Dendritic cell treated with granulocyte-macrophage colony-stimulating factor and Interleukin-4, amounts not matched to agents 40 ng/mL and 50 ng/mL, for 4 days (primary cell): ENCODE results near the gene AKAP13.
A peak's percentile ranks its signal among the peaks of the same experiment; 100 is the strongest.

ENCODE experiments used
- H3K27ac Mint-ChIP-seq: one replicate; pipeline ENCODE4 v1.8.0; 2022; ENCODE audit warnings: mild to moderate bottlenecking, mixed read lengths
- H3K27me3 Mint-ChIP-seq: one replicate; pipeline ENCODE4 v1.8.0; 2022; ENCODE audit warnings: mild to moderate bottlenecking, mixed read lengths
- H3K36me3 Mint-ChIP-seq: one replicate; pipeline ENCODE4 v1.8.0; 2022; ENCODE audit warnings: low read depth, mixed read lengths
- H3K4me1 Mint-ChIP-seq: one replicate; pipeline ENCODE4 v1.8.0; 2022; ENCODE audit warnings: low read depth, mixed read lengths
- H3K4me3 Mint-ChIP-seq: one replicate; pipeline ENCODE4 v1.8.0; 2022; ENCODE audit warnings: mild to moderate bottlenecking, moderate library complexity, mixed read lengths
- H3K9me3 Mint-ChIP-seq: one replicate; pipeline ENCODE4 v1.8.0; 2022; ENCODE audit warnings: mixed read lengths
- intact Hi-C: fragments of 100-400 bp; cut with micrococcal nuclease; formaldehyde crosslinking; loops from one replicate; pipeline ENCODE4 v1.15.0; 2022

Gene AKAP13

DNA sequence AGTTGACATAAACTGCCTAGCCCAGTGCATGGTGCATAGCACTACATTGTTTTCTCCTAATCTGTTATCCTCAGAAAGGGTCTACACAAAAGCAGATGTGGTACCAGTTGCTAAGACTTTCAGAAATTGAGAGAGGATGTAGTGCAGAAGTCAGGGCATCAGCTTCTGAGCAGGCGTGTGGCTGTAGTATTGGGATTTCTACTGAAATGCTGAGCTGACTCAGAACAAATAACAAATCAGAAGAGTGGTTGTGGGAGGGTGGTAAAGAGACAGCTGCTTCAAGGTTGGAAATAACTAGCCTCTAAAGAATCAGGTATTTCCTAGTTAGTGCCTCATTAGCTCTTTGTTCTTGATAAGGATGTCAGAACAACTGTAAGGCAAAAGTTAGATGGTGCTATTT is 161.3 kb downstream of the AKAP13 start:
- Mint-ChIP-seq H3K27ac (peak overlapping the region; percentile 86), H3K4me3 (no peak overlapping the region), H3K27me3 (no peaks in the 10 kb centered on the region), H3K4me1 (peaks cover 75% of the 10 kb centered on the region), H3K9me3 (no peaks in the 10 kb centered on the region), H3K36me3 (no peaks in the 10 kb centered on the region)
- intact Hi-C loops: loop anchor here (2.0 kb wide), 1 partner anchor 13 kb away; no protein-coding TSS in a partner anchor

DNA sequence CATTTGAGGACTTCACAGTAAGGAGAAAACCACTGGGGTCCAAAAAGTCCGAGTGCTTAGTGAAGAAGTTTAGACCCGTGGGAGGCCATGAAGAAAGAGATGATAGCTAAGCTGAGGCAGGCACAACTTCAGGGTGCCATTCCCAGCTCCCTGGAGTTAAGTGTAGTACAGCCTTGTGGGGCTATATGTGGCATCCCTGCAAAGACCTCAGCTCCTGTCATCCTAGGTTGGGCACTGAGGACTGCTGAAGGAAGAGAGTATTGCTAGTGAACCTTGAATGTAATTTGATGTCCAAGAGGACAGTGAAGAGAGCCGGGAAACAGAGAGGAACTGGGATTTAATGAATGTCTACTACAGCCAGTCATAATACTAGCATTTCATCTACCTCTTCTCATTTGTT is 162.1 kb downstream of the AKAP13 start:
- no peaks in the 10 kb centered on the region for H3K9me3 Mint-ChIP-seq
- H3K36me3 Mint-ChIP-seq: no peaks in the 10 kb centered on the region
- intact Hi-C loops: no loop called here
- peaks cover 78% of the 10 kb centered on the region for H3K4me1 Mint-ChIP-seq
- peak overlapping the region; percentile 86 for H3K27ac Mint-ChIP-seq
- no peaks in the 10 kb centered on the region for H3K27me3 Mint-ChIP-seq
- H3K4me3 Mint-ChIP-seq: no peak overlapping the region

DNA sequence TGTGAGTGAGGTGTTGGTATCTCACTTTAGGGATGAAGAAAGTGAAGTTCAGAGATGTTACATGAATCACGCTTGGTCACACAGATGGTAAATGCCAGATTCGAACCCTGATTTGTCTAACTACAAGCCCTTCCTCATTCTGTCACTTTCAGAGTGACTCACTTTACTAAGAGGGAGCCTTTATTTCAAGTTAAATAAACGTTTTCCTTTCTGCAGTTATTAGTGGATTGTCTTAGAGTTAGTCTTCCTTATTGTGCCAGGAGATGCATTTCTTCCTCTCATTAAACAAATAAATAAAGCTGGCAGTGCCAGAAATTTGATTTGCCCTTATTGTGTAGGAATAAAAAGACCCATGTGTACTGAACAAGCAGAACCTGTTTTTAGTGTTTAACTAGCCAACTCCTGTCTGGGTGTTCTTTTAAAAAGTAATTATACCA is 162.5 kb downstream of the AKAP13 start:
- Mint-ChIP-seq H3K4me3 (no peak overlapping the region), H3K27ac (peak overlapping the region; percentile 86), H3K36me3 (no peaks in the 10 kb centered on the region), H3K4me1 (peaks cover 82% of the 10 kb centered on the region), H3K9me3 (no peaks in the 10 kb centered on the region), H3K27me3 (no peaks in the 10 kb centered on the region)
- intact Hi-C loops: no loop called here

DNA sequence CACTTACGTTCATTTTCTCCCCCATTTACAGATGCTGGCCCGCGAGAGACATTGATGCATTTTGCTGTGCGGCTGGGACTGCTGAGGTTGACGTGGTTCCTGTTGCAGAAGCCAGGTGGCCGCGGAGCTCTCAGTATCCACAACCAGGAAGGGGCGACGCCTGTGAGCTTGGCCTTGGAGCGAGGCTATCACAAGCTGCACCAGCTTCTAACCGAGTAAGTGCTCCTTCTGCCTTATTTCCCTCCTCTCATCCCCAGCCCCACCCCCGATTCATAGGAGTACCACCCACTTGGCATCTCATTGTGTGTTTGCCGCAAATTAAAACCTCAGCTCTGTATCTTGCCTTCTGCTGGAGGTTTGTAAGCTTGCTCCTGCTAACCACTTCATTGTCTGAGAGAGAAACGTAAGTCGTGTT is 163.3 kb downstream of the AKAP13 start:
- Mint-ChIP-seq H3K27me3 (no peaks in the 10 kb centered on the region), H3K9me3 (no peaks in the 10 kb centered on the region), H3K27ac (peak overlapping the region; percentile 86), H3K4me1 (peaks cover 86% of the 10 kb centered on the region), H3K36me3 (no peaks in the 10 kb centered on the region), H3K4me3 (peak overlapping the region; percentile 52)
- intact Hi-C loops: loop anchor here (2.0 kb wide), 1 partner anchor 37 kb away; no protein-coding TSS in a partner anchor

GRCh38 chr15:85545185-85545584 is 164.8 kb downstream of the AKAP13 start:
- Mint-ChIP-seq H3K36me3 (no peaks in the 10 kb centered on the region), H3K4me1 (peaks cover 74% of the 10 kb centered on the region), H3K27ac (peak overlapping the region; percentile 88), H3K9me3 (no peaks in the 10 kb centered on the region), H3K4me3 (peak overlapping the region; percentile 34), H3K27me3 (no peaks in the 10 kb centered on the region)
- intact Hi-C loops: loop anchor here (2.0 kb wide), 1 partner anchor 36 kb away; no protein-coding TSS in a partner anchor

DNA sequence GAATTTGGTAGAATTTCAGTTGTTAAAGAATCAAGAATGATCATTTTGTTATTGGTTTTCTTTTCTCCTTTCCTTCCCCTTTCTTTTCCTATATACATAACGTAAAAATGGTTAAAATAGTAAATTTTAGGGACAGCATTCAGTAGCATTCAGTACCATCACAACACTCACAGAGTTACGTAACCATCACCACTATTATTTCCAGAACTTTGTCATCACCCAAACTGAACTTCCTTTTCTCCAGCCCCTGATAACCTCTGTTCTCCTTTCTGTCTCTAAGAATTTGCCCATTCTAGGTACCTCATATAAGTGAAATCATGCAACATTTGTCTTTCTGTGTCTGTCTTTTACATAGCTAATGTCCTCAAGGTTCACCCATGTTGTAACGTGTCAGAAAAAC is 165.3 kb downstream of the AKAP13 start:
- intact Hi-C loops: loop anchor here (2.0 kb wide), 1 partner anchor 35 kb away; no protein-coding TSS in a partner anchor
- peak overlapping the region; percentile 88 for H3K27ac Mint-ChIP-seq
- peaks cover 68% of the 10 kb centered on the region for H3K4me1 Mint-ChIP-seq

DNA sequence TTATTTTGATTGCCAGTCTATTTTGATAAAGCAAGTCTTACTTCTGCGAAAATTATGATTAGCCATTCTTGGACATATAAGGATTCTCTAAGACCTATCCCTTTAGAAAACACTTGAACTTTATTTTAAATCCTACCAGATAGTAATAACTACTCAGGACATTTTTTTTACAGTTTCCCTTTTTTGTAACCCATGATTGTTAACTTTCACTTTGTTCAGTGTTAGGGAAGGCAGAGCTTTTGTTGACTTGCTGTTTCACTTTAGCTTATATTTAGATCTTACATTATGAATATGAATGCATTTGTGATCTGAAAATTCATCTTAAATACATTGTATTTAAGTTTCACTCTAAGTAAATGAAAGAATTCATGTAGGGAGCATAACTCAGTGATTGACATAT is 167.0 kb downstream of the AKAP13 start:
- Mint-ChIP-seq H3K4me1 (peaks cover 59% of the 10 kb centered on the region), H3K36me3 (no peaks in the 10 kb centered on the region), H3K27ac (peak overlapping the region; percentile 88), H3K27me3 (no peaks in the 10 kb centered on the region), H3K9me3 (no peaks in the 10 kb centered on the region), H3K4me3 (no peak overlapping the region)
- intact Hi-C loops: no loop called here

More for the DNA sequence above, 165.3 kb downstream of the AKAP13 start:
- no peaks in the 10 kb centered on the region for H3K36me3 Mint-ChIP-seq
- no peaks in the 10 kb centered on the region for H3K27me3 Mint-ChIP-seq
- no peaks in the 10 kb centered on the region for H3K9me3 Mint-ChIP-seq
- H3K4me3 Mint-ChIP-seq: peak overlapping the region; percentile 34

GRCh38 chr15:85550283-85550682 is 169.9 kb downstream of the AKAP13 start:
- Mint-ChIP-seq H3K27ac (no peak overlapping the region), H3K4me1 (peaks cover 34% of the 10 kb centered on the region), H3K4me3 (no peak overlapping the region), H3K27me3 (no peaks in the 10 kb centered on the region), H3K36me3 (no peaks in the 10 kb centered on the region), H3K9me3 (no peaks in the 10 kb centered on the region)
- intact Hi-C loops: no loop called here

- Mint-ChIP-seq H3K9me3 (no peaks in the 10 kb centered on the region), H3K27me3 (no peaks in the 10 kb centered on the region), H3K27ac (no peak overlapping the region), H3K4me3 (no peak overlapping the region), H3K4me1 (peaks cover 26% of the 10 kb centered on the region), H3K36me3 (no peaks in the 10 kb centered on the region)
- intact Hi-C loops: no loop called here
Measured at GRCh38 chr15:85551221-85551832, 170.9 kb downstream of the AKAP13 start.

GRCh38 chr15:85554852-85555521 is 174.6 kb downstream of the AKAP13 start:
- Mint-ChIP-seq H3K4me3 (peak overlapping the region; percentile 46), H3K4me1 (peaks cover 45% of the 10 kb centered on the region), H3K36me3 (no peaks in the 10 kb centered on the region), H3K27me3 (no peaks in the 10 kb centered on the region), H3K9me3 (no peaks in the 10 kb centered on the region), H3K27ac (peak overlapping the region; percentile 78)
- intact Hi-C loops: loop anchor here (2.0 kb wide), 1 partner anchor 14 kb away; no protein-coding TSS in a partner anchor

DNA sequence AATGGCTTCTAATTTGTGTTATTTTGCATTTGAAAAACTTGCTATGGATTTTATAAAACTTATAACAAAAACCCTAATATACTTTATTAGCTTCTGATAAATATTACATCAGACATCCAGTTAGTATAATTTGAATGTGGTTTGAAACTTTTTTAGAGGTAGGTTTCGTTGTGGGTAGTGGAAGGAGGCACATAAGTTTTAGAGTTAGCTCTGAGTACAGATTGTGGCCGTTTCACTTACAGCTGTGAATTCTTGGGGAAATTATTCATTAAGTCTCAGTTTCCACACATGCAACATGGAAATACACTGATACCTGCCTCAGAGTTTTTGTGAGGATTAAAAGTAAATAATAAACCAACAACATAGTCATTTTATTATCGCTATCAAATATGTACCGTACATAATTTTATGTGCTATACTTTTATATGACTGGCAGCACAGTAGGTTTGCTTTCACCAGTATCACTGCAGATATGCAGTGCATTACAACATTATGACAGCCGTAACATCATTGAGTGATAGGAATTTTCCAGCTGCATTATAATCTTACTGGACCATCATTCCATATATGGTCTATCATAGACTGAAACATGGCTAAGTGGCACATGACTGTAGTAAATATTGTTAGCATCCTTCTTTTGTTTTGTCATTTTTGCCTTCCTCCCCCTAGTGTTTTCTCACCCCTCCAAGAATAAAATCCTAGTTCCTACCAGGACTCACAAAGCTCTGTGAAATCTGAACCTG is 175.6 kb downstream of the AKAP13 start:
- peaks cover 47% of the 10 kb centered on the region for H3K4me1 Mint-ChIP-seq
- peak overlapping the region; percentile 78 for H3K27ac Mint-ChIP-seq
- intact Hi-C loops: loop anchor here (2.0 kb wide), 1 partner anchor 15 kb away; no protein-coding TSS in a partner anchor
- no peaks in the 10 kb centered on the region for H3K9me3 Mint-ChIP-seq
- H3K27me3 Mint-ChIP-seq: no peaks in the 10 kb centered on the region
- H3K4me3 Mint-ChIP-seq: peak overlapping the region; percentile 56
- no peaks in the 10 kb centered on the region for H3K36me3 Mint-ChIP-seq

DNA sequence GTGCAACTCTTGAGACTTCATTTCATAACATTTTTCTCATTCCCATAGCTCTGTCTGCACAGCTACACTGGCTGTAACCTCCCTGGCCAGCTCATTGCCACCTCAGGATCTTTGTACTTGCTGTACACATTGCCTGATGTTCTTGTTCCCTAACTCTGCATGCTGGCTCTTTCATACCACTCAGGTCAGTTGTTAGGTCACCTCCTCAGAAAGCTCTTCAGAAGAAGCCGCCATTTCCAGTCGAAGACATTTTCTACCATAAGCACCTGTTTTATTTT is 176.2 kb downstream of the AKAP13 start:
- Mint-ChIP-seq H3K4me1 (peaks cover 46% of the 10 kb centered on the region), H3K4me3 (peak overlapping the region; percentile 56)

DNA sequence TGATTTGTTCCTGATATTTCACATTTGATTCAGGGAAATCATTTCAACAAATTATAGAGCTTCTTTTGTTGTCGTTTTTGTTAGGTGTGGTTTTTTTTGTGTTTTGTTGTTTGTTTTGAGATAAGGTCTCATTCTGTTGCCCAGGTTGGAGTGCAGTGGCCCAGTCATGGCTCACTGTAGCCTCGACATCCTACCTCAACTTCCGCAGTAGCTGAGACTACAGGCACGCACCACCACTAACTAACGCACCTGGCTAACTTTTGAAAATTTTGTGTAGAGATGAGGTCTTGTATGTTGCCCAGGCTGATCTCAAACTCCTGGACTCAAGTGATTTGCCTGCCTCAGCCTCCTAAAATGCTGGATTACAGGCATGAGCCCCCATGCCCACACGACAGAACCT is 177.0 kb downstream of the AKAP13 start:
- no peak overlapping the region for H3K4me3 Mint-ChIP-seq

More for the DNA sequence above, 176.2 kb downstream of the AKAP13 start:
- no peaks in the 10 kb centered on the region for H3K27me3 Mint-ChIP-seq
- no peaks in the 10 kb centered on the region for H3K36me3 Mint-ChIP-seq
- peak overlapping the region; percentile 78 for H3K27ac Mint-ChIP-seq
- intact Hi-C loops: no loop called here
- H3K9me3 Mint-ChIP-seq: no peaks in the 10 kb centered on the region

GRCh38 chr15:85558848-85559247 is 178.4 kb downstream of the AKAP13 start:
- H3K4me3 Mint-ChIP-seq: no peak overlapping the region
- no peaks in the 10 kb centered on the region for H3K9me3 Mint-ChIP-seq
- intact Hi-C loops: no loop called here
- H3K27me3 Mint-ChIP-seq: no peaks in the 10 kb centered on the region
- peak overlapping the region; percentile 54 for H3K27ac Mint-ChIP-seq
- no peaks in the 10 kb centered on the region for H3K36me3 Mint-ChIP-seq
- H3K4me1 Mint-ChIP-seq: peaks cover 47% of the 10 kb centered on the region

More for the DNA sequence above, 177.0 kb downstream of the AKAP13 start:
- Mint-ChIP-seq H3K36me3 (no peaks in the 10 kb centered on the region), H3K27ac (peak overlapping the region; percentile 54), H3K27me3 (no peaks in the 10 kb centered on the region), H3K9me3 (no peaks in the 10 kb centered on the region), H3K4me1 (peaks cover 47% of the 10 kb centered on the region)
- intact Hi-C loops: no loop called here
